GM12874 (cell line): ENCODE measurements around the gene DENND1A.

Experiments
- CTCF ChIP-seq: IDR thresholded peaks from 2 replicates; pipeline ENCODE4 v1.5.1; 2011; ENCODE audit warnings: low read depth, mild to moderate bottlenecking, control low read depth, low read length, moderate library complexity; ENCODE audit not compliant: insufficient read depth

The DENND1A gene

DNA sequence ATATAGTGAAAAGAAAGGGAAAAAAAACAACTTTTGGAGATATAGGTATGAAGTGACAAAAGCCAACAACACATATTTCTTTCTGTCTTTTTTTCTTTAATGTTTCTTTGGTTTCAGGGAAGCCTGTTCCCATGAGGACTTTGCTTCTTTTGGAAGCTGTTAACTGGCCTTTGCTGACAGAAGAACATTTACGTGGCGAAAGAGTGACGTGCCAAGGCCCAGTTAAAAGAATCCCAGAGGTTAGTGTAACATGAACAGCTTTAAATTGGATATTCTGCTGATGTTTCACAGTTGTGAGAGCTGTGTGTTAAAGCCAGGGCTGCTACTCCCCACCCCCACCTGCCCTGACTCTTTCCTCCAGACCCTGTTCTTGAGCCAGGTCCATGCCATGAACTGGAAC, 298.1 kb downstream of the DENND1A start:
- no peak for TF ChIP-seq CTCF

DNA sequence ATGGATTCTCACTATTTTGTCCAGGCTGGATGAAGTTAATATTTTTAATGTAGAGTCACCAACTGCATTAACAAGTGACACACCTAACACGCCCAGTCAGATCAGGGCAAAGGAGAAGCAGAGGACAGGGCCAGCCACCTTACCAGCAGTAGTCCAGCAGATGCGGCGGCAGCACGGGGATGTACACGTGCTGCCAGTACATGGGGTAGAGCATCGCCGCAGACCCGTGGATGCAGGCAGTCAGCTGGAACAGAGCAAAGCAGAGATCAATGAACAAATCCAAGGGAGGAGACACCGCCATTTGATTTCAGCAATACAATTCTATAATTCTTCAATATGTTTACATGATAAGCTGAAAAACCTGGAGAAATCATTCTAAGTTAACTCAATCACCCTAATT, 299.7 kb downstream of the DENND1A start:
- TF ChIP-seq CTCF: no peak

DNA sequence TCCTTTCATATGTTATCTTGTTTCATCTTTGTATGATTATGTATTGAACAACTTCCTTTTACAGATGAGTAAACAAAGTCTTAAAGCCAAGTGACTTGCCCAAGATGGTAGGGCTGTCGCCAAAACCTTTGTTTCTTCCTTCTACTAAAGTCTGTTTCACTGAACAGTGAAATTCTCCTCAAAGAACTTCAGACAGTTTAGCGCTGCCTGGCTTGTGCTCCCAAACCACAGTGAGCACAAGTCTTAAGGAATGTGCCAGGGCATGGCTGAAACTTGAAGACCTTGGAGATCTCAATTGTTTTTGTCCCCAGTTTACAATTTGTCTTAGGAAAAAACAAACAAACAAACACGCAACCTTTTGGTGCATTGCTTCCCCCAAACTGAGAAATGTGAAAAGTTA, 300.4 kb downstream of the DENND1A start:
- no peak for TF ChIP-seq CTCF

- no peak for TF ChIP-seq CTCF
Observed at GRCh38 chr9:123622711-123623241, 307.1 kb downstream of the DENND1A start.

GRCh38 chr9:123620239-123620638, 309.7 kb downstream of the DENND1A start:
- TF ChIP-seq CTCF: no peak

DNA sequence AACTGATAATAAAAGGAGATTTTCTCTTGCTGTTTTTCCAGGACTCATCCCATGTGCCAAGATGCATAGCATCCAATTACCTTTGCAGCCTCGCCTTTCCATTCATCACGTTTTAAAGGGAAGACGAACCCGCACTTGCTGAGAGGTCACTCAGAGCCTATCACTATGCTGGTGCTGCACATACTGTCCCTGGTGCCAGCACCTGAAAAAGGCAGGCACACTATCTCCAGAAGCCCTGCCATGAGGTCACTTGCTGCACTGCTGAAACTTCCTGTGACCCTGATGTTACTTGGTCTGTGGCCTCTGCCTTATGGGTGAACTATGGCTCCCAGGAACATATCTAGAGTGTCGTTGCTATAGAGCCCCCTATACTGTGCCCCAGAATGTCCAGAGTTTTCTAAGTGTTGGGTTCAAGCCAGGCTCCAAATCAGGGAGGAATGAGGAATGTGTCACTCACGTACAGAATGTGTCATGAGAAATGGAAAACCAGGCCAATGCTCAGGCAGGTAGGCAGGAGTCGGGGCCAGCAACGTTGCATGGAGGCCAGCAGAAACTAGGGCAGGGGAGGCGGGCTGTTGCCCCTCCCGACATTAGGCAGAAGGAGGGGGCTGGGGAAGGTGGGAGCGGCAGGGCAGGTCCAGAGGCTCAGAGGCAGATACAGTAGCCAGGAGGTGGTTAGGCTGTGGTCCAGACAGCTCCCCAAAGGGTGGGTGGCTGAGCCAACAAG, 311.8 kb downstream of the DENND1A start:
- TF ChIP-seq CTCF: no peak

DNA sequence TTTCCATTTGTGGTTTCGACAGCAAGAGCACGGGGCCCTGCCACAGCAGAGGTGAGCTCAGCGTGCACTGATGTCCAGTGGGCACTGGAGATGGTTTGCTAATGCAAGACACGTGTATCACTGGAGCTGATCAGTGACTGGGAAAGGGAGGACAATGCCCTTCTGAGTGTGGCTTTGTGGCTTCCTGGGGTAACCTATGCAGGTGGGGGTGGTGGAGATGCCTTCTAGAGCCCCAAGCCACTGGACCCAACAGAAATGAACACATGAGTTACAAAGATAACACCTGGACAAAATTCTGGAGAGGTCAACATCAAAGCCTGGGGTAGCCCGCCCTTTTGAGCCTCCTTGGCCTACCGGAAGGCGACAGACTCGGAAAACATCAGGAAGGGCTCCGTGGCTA, 312.6 kb downstream of the DENND1A start:
- no peak for TF ChIP-seq CTCF
